HG03139 (cell line): ENCODE measurements around the gene ZNRF3.
"Not testable (repeated sequence)": the region's sequence is repeated elsewhere in the genome, so short reads cannot be mapped to it uniquely, and the experiment has no call there.

Experiments
- ATAC-seq: cut with Tn5 transposase; IDR thresholded peaks from one replicate; pipeline ENCODE4 v1.9.1; 2021; ENCODE audit not compliant: unreplicated experiment

ZNRF3 gene

GRCh38 chr22:28882878-28883656 is at the start of gene ZNRF3:
TSS of gene ZNRF3 (plus strand) at chr22:28883572. CDS start at chr22:28883767, 195 bp downstream.
- ATAC-seq, result peak; percentile 56

- no peak for ATAC-seq
Observed at GRCh38 chr22:28835630-28836189, 47.7 kb upstream of the ZNRF3 start.

- ATAC-seq, result no peak
Observed at GRCh38 chr22:28837640-28838039, 45.7 kb upstream of the ZNRF3 start.

- ATAC-seq, result no peak
Observed at GRCh38 chr22:28838971-28839370, 44.4 kb upstream of the ZNRF3 start.

- no peak for ATAC-seq
Observed at GRCh38 chr22:28841111-28841510, 42.3 kb upstream of the ZNRF3 start.

GRCh38 chr22:28843633-28844032 is 39.7 kb upstream of the ZNRF3 start:
- no peak for ATAC-seq

- not testable (repeated sequence) for ATAC-seq
Observed at GRCh38 chr22:28844277-28844676, 39.1 kb upstream of the ZNRF3 start.

- ATAC-seq, result no peak
Observed at GRCh38 chr22:28846994-28847393, 36.4 kb upstream of the ZNRF3 start.

GRCh38 chr22:28855355-28856094 is 27.8 kb upstream of the ZNRF3 start:
- ATAC-seq, result no peak

- ATAC-seq, result no peak
Observed at GRCh38 chr22:28856095-28856455, 27.3 kb upstream of the ZNRF3 start.

- ATAC-seq, result no peak
Observed at GRCh38 chr22:28857288-28857687, 26.1 kb upstream of the ZNRF3 start.

GRCh38 chr22:28864878-28865596 is 18.3 kb upstream of the ZNRF3 start:
- ATAC-seq, result no peak

- ATAC-seq, result no peak
Observed at GRCh38 chr22:28867191-28867590, 16.2 kb upstream of the ZNRF3 start.

- not testable (repeated sequence) for ATAC-seq
Observed at GRCh38 chr22:28868389-28868788, 15.0 kb upstream of the ZNRF3 start.

- ATAC-seq, result no peak
Observed at GRCh38 chr22:28869736-28870135, 13.6 kb upstream of the ZNRF3 start.

- ATAC-seq, result no peak
Observed at GRCh38 chr22:28873183-28873963, 10.0 kb upstream of the ZNRF3 start.

GRCh38 chr22:28874061-28874460 is 9.3 kb upstream of the ZNRF3 start:
- no peak for ATAC-seq

GRCh38 chr22:28874811-28875320 is 8.5 kb upstream of the ZNRF3 start:
- no peak for ATAC-seq

GRCh38 chr22:28882545-28882877 is 861 bp upstream of the ZNRF3 start:
- ATAC-seq, result no peak

- ATAC-seq, result no peak
Observed at GRCh38 chr22:28883657-28883916, 215 bp downstream of the ZNRF3 start.
